Loucy (cell line): Measurements from ENCODE around the gene SV2B.

Experiments used
- CTCF ChIP-seq: fragments of 200-600 bp; sonication (generic); conservative IDR thresholded peaks from 2 replicates; pipeline ENCODE4 v1.5.1; 2014; ENCODE audit warnings: mild to moderate bottlenecking, antibody characterized with exemption, low read length
- EZH2phosphoT487 ChIP-seq: fragments of 200-600 bp; IDR thresholded peaks from 2 replicates; pipeline ENCODE4 v1.6.1; 2018; ENCODE audit warnings: antibody characterized with exemption, mild to moderate bottlenecking, moderate library complexity, borderline replicate concordance

- TF ChIP-seq CTCF (no peak), EZH2phosphoT487 (no peak)
Measured at GRCh38 chr15:91110407-91110806, 10.3 kb downstream of the SV2B start.
